ENCODE data around the gene CCDC194. TPM values are rescaled to one million over a fixed set of nuclear protein-coding genes. Genes with fewer than 3 reads are reported as not detected.

CCDC194 gene
- total RNA-seq, 1 donor from 2014 or later: 1.5 TPM

DNA sequence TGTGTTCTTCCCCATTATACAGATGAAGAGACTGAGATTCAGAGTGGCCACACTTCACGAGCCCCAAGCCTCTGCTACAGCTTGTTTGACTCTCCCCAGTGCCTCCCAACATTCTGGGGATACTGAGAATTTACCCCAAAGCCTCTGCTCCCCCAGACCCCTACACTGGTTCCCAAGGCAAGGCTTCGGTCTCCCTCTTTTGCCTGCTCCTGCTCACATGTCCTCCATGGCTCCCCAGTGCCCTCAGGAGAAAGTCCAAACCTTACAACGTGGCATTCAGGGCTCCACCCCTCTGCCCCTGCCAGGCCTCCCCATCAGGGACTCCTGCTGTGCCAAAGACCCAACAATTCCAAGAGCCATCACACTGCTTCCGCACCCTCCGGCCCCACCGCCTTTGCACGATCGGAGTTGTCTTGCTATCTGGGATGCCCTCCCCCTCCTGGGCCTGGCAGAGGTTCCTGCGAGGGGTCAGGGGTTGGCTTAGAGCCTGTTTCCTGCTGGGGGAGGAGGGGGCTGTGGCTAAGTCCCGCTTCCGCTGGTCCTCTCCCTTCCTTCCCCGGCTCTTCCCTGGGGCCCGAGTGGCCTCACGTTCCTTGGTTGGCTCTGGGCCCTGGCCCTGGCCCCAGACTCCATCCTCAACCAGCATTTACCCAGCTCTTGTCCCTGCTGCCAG is 41.3 kb downstream of the CCDC194 start:
- H3K36me3 Mint-ChIP-seq (ENCODE audit: low read depth): no peaks in the 10 kb centered on the region
- H3K27me3 Mint-ChIP-seq (ENCODE audit: low read depth): peaks cover 10% of the 10 kb centered on the region
- H3K9me3 Mint-ChIP-seq: no peaks in the 10 kb centered on the region
- DNase-seq (ENCODE audit: low spot score): no peak
- no peak overlapping the region for H3K27ac Mint-ChIP-seq
- intact Hi-C loops (cut with micrococcal nuclease): no loop called here
- H3K4me3 Mint-ChIP-seq (ENCODE audit: low read depth): no peak overlapping the region
- peaks cover 2% of the 10 kb centered on the region for H3K4me1 Mint-ChIP-seq (ENCODE audit: low read depth)

DNA sequence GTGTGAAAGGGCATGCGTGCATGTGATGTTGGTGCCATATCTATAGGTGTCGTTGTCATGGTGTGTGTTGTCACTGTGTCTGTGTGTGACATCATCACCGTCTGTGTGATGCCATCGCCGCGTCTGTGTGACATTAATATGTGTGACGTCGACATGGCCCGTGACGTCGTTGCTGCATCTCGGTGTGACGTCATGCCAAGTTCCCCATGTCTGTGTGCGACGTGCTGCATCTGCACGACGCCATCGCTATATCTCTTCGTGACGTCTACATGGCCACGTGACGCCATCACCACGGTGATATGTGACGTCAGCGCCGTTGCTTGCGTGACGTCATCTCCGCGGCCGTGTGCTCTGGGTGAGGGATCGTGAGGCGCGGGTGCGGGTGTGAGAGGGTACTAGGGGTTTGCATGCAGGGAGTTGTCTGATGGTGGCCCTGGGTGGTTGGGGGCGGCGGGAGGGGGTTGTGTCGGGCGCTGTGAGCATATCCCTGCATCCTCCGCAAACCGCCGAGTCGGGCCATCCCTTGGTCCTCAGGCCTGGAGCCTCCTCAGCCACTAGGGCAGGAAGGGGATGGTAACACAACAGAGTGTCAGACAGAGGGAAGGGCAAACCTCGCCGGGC is 42.1 kb downstream of the CCDC194 start:
- Mint-ChIP-seq H3K36me3 (ENCODE audit: low read depth) (no peaks in the 10 kb centered on the region), H3K4me3 (ENCODE audit: low read depth) (no peak overlapping the region), H3K4me1 (ENCODE audit: low read depth) (peaks cover 2% of the 10 kb centered on the region), H3K27ac (no peak overlapping the region), H3K27me3 (ENCODE audit: low read depth) (peaks cover 11% of the 10 kb centered on the region), H3K9me3 (no peaks in the 10 kb centered on the region)
- DNase-seq (ENCODE audit: low spot score): no peak
- intact Hi-C loops (cut with micrococcal nuclease): no loop called here

DNA sequence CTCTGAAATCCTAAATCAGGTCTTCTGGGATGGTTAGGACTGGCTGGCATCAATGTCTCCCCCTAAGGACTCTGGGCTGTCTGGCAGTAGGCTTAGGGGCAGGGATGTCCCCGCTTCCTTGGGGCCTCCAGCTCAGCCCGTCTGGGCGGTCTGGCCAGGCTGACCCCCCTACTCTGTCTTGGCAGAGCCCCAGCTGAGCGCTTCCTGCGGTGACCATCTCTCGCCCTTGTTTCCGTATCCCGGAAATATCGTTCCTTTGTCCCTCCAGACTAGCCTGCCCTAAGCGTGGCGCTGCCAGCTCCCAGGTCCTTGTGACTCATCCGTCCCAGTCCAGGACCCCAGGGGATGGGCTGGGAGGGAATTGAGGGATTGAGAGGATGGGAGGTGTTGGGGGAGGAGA is 45.3 kb downstream of the CCDC194 start:
- Mint-ChIP-seq H3K36me3 (ENCODE audit: low read depth) (peaks cover 4% of the 10 kb centered on the region), H3K27me3 (ENCODE audit: low read depth) (peaks cover 11% of the 10 kb centered on the region), H3K4me1 (ENCODE audit: low read depth) (peaks cover 7% of the 10 kb centered on the region), H3K27ac (no peak overlapping the region), H3K9me3 (no peaks in the 10 kb centered on the region), H3K4me3 (ENCODE audit: low read depth) (no peak overlapping the region)
- intact Hi-C loops (cut with micrococcal nuclease): loop anchor here (5.0 kb wide), 1 partner anchor 119 kb away; no protein-coding TSS in a partner anchor
- no peak for DNase-seq (ENCODE audit: low spot score)

DNA sequence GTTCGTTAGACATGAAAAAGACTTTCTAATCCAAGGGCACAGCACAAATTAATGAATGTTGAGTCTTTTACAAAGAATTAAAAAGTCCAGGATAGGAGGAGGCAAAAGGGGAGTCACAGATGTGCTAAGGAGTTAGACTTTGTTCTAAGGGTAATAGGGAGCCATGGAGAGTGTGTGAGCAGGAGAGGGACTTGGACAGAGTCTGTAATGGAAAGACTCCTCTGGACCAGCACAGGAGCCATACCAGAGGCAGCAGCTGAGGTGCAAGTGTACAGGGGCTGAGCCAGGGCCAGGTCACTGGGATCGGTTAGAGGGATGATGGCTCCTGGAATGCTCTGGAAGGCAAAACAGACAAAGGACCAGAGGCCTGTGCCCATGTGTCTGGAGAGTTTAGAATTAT is 46.1 kb downstream of the CCDC194 start:
- Mint-ChIP-seq H3K9me3 (no peaks in the 10 kb centered on the region), H3K27ac (no peak overlapping the region), H3K4me3 (ENCODE audit: low read depth) (no peak overlapping the region), H3K27me3 (ENCODE audit: low read depth) (peaks cover 11% of the 10 kb centered on the region), H3K4me1 (ENCODE audit: low read depth) (peaks cover 7% of the 10 kb centered on the region), H3K36me3 (ENCODE audit: low read depth) (peaks cover 4% of the 10 kb centered on the region)
- DNase-seq (ENCODE audit: low spot score): no peak
- intact Hi-C loops (cut with micrococcal nuclease): loop anchor here (5.0 kb wide), 1 partner anchor 119 kb away; no protein-coding TSS in a partner anchor

DNA sequence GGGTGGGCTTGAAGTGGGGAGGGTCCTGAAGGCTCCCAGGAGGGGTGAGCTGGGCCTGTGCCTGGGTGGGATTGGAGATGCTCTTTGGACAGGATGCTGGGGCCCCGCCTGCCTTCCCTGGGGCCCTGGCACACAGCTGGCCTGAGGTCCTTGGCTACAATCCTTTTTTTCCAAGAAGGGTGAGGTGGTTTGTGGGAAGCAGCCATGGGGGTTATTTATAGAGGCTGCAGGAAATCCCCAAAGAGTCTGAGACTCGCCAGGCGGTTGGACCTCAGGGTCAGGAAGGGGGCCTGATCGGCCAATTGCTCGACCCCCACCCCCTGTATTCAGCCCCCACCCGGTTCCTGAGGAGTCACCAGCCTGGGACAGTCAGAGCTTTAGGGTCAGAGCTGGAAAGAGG is 46.6 kb downstream of the CCDC194 start:
- Mint-ChIP-seq H3K27me3 (ENCODE audit: low read depth) (peaks cover 11% of the 10 kb centered on the region), H3K36me3 (ENCODE audit: low read depth) (peaks cover 4% of the 10 kb centered on the region), H3K27ac (no peak overlapping the region), H3K9me3 (no peaks in the 10 kb centered on the region), H3K4me3 (ENCODE audit: low read depth) (no peak overlapping the region), H3K4me1 (ENCODE audit: low read depth) (peaks cover 7% of the 10 kb centered on the region)
- intact Hi-C loops (cut with micrococcal nuclease): loop anchor here (5.0 kb wide), 1 partner anchor 120 kb away; no protein-coding TSS in a partner anchor
- no peak for DNase-seq (ENCODE audit: low spot score)

DNA sequence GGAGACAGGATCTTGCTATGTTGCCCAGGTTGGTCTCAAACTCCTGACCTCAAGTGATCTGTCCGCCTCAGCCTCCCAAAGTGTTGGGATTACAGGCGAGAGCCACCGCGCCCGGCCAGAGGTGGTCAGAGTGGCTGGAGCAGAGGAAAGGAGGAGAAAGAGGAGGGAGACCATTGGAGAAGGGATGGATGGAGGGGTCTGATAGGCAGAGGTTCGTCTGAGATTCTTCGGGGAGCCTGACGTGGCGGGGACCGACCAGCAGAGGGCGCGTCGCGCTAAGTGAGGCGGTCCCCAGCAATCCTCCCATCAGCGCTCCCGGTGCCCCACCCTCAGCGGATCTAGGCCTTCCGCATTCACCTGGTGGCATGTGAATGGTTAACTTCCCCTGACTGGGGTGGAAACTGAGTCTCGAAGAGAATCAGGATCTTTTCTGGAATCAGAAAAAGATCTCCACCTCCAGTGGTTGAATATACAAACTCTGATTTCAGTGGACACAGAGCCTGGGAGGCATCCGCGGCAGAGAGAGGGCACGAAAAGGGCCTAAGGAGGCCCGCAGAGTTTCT is 47.8 kb downstream of the CCDC194 start:
- peaks cover 4% of the 10 kb centered on the region for H3K36me3 Mint-ChIP-seq (ENCODE audit: low read depth)
- intact Hi-C loops (cut with micrococcal nuclease): loop anchor here (1.0 to 5.0 kb wide), 2 partner anchors 40 to 121 kb away; no protein-coding TSS in a partner anchor
- no peaks in the 10 kb centered on the region for H3K9me3 Mint-ChIP-seq
- H3K27ac Mint-ChIP-seq: no peak overlapping the region
- H3K4me3 Mint-ChIP-seq (ENCODE audit: low read depth): no peak overlapping the region
- peaks cover 7% of the 10 kb centered on the region for H3K4me1 Mint-ChIP-seq (ENCODE audit: low read depth)
- peak; percentile 70 for DNase-seq (ENCODE audit: low spot score)
- H3K27me3 Mint-ChIP-seq (ENCODE audit: low read depth): peaks cover 11% of the 10 kb centered on the region

DNA sequence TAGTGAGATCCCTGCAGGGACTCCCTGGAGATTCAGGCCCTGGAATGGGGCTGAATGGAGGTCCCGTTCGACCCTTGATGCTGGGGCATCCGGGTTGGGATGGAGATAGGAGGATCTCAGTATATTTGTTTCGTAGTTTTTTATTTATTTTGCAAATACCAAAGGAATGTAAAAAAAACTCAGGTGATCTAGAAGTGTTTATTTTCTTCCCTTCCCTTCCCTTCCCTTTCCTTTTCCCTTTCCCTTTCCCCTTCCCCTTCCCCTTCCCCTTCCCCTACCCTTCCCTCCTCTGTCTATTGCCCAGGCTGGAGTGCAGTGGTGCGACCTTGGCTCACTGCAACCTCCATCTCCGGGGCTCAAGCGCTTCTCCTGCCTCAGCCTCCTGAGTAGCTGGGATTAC is 52.2 kb downstream of the CCDC194 start:
- DNase-seq (ENCODE audit: low spot score): no peak
- Mint-ChIP-seq H3K4me1 (ENCODE audit: low read depth) (peaks cover 5% of the 10 kb centered on the region), H3K27me3 (ENCODE audit: low read depth) (no peaks in the 10 kb centered on the region), H3K9me3 (no peaks in the 10 kb centered on the region), H3K27ac (no peak overlapping the region), H3K36me3 (ENCODE audit: low read depth) (peaks cover 17% of the 10 kb centered on the region), H3K4me3 (ENCODE audit: low read depth) (no peak overlapping the region)
- intact Hi-C loops (cut with micrococcal nuclease): no loop called here

DNA sequence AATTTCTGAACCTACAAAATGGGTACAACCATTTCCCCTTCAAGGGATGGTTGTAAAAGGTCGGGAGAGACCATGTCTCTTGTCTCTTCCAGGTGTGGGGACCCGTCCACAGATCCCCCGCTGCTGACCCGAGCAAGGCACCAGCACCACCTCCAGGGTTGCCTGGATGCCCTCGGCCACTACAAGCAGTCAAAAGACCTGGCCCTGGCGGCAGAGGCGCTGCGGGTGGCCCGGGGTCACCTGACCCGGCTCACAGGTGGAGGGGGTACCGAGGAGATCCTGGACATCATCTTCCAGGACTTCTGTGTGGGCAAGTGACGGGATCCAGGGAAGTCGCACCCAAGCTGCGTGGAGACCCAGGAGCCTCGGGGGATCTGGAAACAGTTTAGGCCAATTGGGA is 52.6 kb downstream of the CCDC194 start:
- Mint-ChIP-seq H3K4me3 (ENCODE audit: low read depth) (no peak overlapping the region), H3K9me3 (no peaks in the 10 kb centered on the region), H3K27ac (no peak overlapping the region), H3K4me1 (ENCODE audit: low read depth) (peaks cover 5% of the 10 kb centered on the region), H3K36me3 (ENCODE audit: low read depth) (peaks cover 17% of the 10 kb centered on the region), H3K27me3 (ENCODE audit: low read depth) (no peaks in the 10 kb centered on the region)
- DNase-seq (ENCODE audit: low spot score): no peak
- intact Hi-C loops (cut with micrococcal nuclease): no loop called here

DNA sequence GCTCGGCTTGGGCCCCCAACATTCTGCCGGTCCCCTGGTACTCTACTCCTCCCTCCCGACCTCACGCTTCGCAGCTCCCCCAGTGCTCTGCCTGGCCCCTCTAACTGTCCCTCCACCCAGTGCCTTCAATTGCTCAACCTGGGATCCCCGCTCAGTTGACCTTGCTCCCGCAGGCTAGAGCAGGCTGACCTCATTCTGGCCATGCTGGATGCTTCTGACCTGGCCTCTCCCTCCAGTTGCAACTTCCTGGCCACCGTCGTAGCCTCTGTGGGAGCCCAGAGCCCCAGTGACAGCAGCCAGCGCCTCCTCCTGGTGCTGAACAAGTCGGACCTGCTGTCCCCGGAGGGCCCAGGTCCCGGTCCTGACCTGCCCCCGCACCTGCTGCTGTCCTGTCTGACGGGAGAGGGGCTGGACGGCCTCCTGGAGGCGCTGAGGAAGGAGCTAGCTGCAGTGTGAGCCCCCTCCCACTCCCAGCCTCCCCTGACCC is 53.1 kb downstream of the CCDC194 start:
- H3K9me3 Mint-ChIP-seq: no peaks in the 10 kb centered on the region
- no peak overlapping the region for H3K27ac Mint-ChIP-seq
- no peak for DNase-seq (ENCODE audit: low spot score)
- H3K27me3 Mint-ChIP-seq (ENCODE audit: low read depth): no peaks in the 10 kb centered on the region
- intact Hi-C loops (cut with micrococcal nuclease): no loop called here
- peaks cover 1% of the 10 kb centered on the region for H3K4me1 Mint-ChIP-seq (ENCODE audit: low read depth)
- peaks cover 17% of the 10 kb centered on the region for H3K36me3 Mint-ChIP-seq (ENCODE audit: low read depth)
- no peak overlapping the region for H3K4me3 Mint-ChIP-seq (ENCODE audit: low read depth)

Other genes with a start within 250 kb of the CCDC194 start
- 26.4 and 27.2 TPM in 2 replicates for gene USE1, start 178.8 kb downstream of the CCDC194 start, total RNA-seq
- 20.7 and 22.0 TPM in 2 replicates for gene OCEL1, start 168.0 kb downstream of the CCDC194 start, total RNA-seq
- 13.2 and 13.4 TPM in 2 replicates for gene NR2F6, start 148.3 kb downstream of the CCDC194 start, total RNA-seq
- gene USHBP1, start 129.5 kb downstream of the CCDC194 start, total RNA-seq: 0.07 TPM in 1 of 2 replicates, not detected in the other
- 122 and 123 TPM in 2 replicates for gene BABAM1, start 126.8 kb downstream of the CCDC194 start, total RNA-seq
- 19.8 and 20.4 TPM in 2 replicates for gene ANKLE1, start 112.3 kb downstream of the CCDC194 start, total RNA-seq
- gene ABHD8, start 90.8 kb downstream of the CCDC194 start, total RNA-seq: 9.9 and 10.9 TPM in 2 replicates
- 92.0 and 95.7 TPM in 2 replicates for gene MRPL34, start 88.3 kb downstream of the CCDC194 start, total RNA-seq
- gene DDA1, start 84.6 kb downstream of the CCDC194 start, total RNA-seq: 37.1 and 39.2 TPM in 2 replicates
- gene ANO8, start 59.3 kb downstream of the CCDC194 start, total RNA-seq: 9.2 and 9.4 TPM in 2 replicates
- gene GTPBP3, start 56.6 kb downstream of the CCDC194 start, total RNA-seq: 62.5 and 66.5 TPM in 2 replicates
- gene PLVAP, start 16.9 kb downstream of the CCDC194 start, total RNA-seq: not detected in 2 replicates
- 129 and 133 TPM in 2 replicates for gene BST2, start 11.4 kb upstream of the CCDC194 start, total RNA-seq
- gene MVB12A, start 25.9 kb upstream of the CCDC194 start, total RNA-seq: 41.1 and 43.2 TPM in 2 replicates
- not detected in 2 replicates for gene TMEM221, start 54.5 kb upstream of the CCDC194 start, total RNA-seq
- gene NXNL1, start 66.7 kb upstream of the CCDC194 start, total RNA-seq: not detected in 2 replicates
- gene SLC27A1, start 76.3 kb upstream of the CCDC194 start, total RNA-seq: 3.1 and 3.5 TPM in 2 replicates
- 81.4 and 85.7 TPM in 2 replicates for gene PGLS, start 117.5 kb upstream of the CCDC194 start, total RNA-seq
- gene COLGALT1, start 161.5 kb upstream of the CCDC194 start, total RNA-seq: 77.0 and 84.3 TPM in 2 replicates